Calu3 (cell line): ENCODE measurements around the gene SPOCK1. TPM values are rescaled to one million over a fixed set of nuclear protein-coding genes. Genes with fewer than 3 reads are reported as not detected.

Experiments used
- BruUV-seq: library from RNA; stranded (reverse); fragments of 400-500 nt; replicated peaks from 2 replicates; lab custom pipeline; 2021; lab: Mats Ljungman, UMichigan
- CTCF ChIA-PET: fragments of 300-600 bp; sonication (Branson Sonifier 250); formaldehyde crosslinking; loops from one replicate; lab custom pipeline; 2022; ENCODE audit warnings: antibody characterized with exemption; lab: Charles Lee
- DNase-seq: peaks from one replicate; pipeline ENCODE4 v3.0.0; 2022
- H3K27ac Mint-ChIP-seq: one replicate; pipeline ENCODE4 v1.8.0; 2022; ENCODE audit warnings: mixed read lengths; ENCODE audit not compliant: unreplicated experiment
- H3K27me3 Mint-ChIP-seq: one replicate; pipeline ENCODE4 v1.8.0; 2022; ENCODE audit warnings: mixed read lengths; ENCODE audit not compliant: unreplicated experiment
- H3K36me3 Mint-ChIP-seq: one replicate; pipeline ENCODE4 v1.8.0; 2022; ENCODE audit warnings: mild to moderate bottlenecking, moderate library complexity, mixed read lengths; ENCODE audit not compliant: insufficient read depth, unreplicated experiment
- H3K4me1 Mint-ChIP-seq: one replicate; pipeline ENCODE4 v1.8.0; 2022; ENCODE audit warnings: mild to moderate bottlenecking, low read depth, mixed read lengths; ENCODE audit not compliant: unreplicated experiment
- H3K4me3 Mint-ChIP-seq: one replicate; pipeline ENCODE4 v1.8.0; 2022; ENCODE audit warnings: mild to moderate bottlenecking, low read depth, moderate library complexity, mixed read lengths; ENCODE audit not compliant: unreplicated experiment
- H3K9me3 Mint-ChIP-seq: one replicate; pipeline ENCODE4 v1.8.0; 2022; ENCODE audit warnings: low read depth, mixed read lengths; ENCODE audit not compliant: unreplicated experiment
- CTCF ChIP-seq: fragments of 200-600 bp; IDR thresholded peaks from one replicate; pipeline ENCODE4 v1.8.0; 2022; ENCODE audit warnings: antibody characterized with exemption; ENCODE audit not compliant: unreplicated experiment
- intact Hi-C: fragments of 100-400 bp; cut with micrococcal nuclease; formaldehyde crosslinking; loops from one replicate; pipeline ENCODE4 v1.10.0; 2022; ENCODE audit not compliant: unreplicated experiment
- total RNA-seq: library from RNA; stranded (reverse); gene quantifications from 2 replicates; pipeline ENCODE4 v1.2.3, GENCODE V29; 2022

SPOCK1 gene
- total RNA-seq, 1 experiment from 2014 or later: 3.2 TPM

GRCh38 chr5:137245438-137245837 lies 253.7 kb downstream of the SPOCK1 start:
- Mint-ChIP-seq H3K36me3 (no peaks in the 10 kb centered on the region), H3K4me1 (peaks cover 14% of the 10 kb centered on the region), H3K9me3 (no peaks in the 10 kb centered on the region), H3K4me3 (no peak overlapping the region), H3K27me3 (no peaks in the 10 kb centered on the region), H3K27ac (no peak overlapping the region)
- no peak for DNase-seq
- intact Hi-C loops: no loop called here
- BruUV-seq: no TSS peak
- CTCF ChIA-PET: no interaction called here
- no peak for TF ChIP-seq CTCF

- no peak for TF ChIP-seq CTCF
- Mint-ChIP-seq H3K27me3 (no peaks in the 10 kb centered on the region), H3K9me3 (peaks cover 4% of the 10 kb centered on the region), H3K4me3 (no peak overlapping the region), H3K36me3 (no peaks in the 10 kb centered on the region), H3K4me1 (peaks cover 25% of the 10 kb centered on the region), H3K27ac (no peak overlapping the region)
- CTCF ChIA-PET: no interaction called here
- no peak for DNase-seq
- intact Hi-C loops: no loop called here
- BruUV-seq: no TSS peak
Measured at GRCh38 chr5:137240285-137240684, 258.8 kb downstream of the SPOCK1 start.

- CTCF ChIA-PET: interaction anchor here (1.0 to 1.4 kb wide), 3 partner anchors 13 to 22 kb away, joined by 3 to 5 read pairs (median 4); no protein-coding TSS in a partner anchor
- Mint-ChIP-seq H3K4me3 (no peak overlapping the region), H3K9me3 (peaks cover 4% of the 10 kb centered on the region), H3K36me3 (no peaks in the 10 kb centered on the region), H3K27me3 (no peaks in the 10 kb centered on the region), H3K27ac (no peak overlapping the region), H3K4me1 (peaks cover 52% of the 10 kb centered on the region)
- intact Hi-C loops: no loop called here
- no TSS peak for BruUV-seq
- TF ChIP-seq CTCF: no peak
- no peak for DNase-seq
Measured at GRCh38 chr5:137236849-137237507, 262.1 kb downstream of the SPOCK1 start.

GRCh38 chr5:137236252-137236651 lies 262.9 kb downstream of the SPOCK1 start:
- no peak for TF ChIP-seq CTCF
- no peak overlapping the region for H3K27ac Mint-ChIP-seq
- intact Hi-C loops: no loop called here
- no peak overlapping the region for H3K4me3 Mint-ChIP-seq
- H3K9me3 Mint-ChIP-seq: peaks cover 4% of the 10 kb centered on the region
- no TSS peak for BruUV-seq
- peaks cover 58% of the 10 kb centered on the region for H3K4me1 Mint-ChIP-seq
- H3K27me3 Mint-ChIP-seq: no peaks in the 10 kb centered on the region
- CTCF ChIA-PET: interaction anchor here (0.5 to 1.4 kb wide), 5 partner anchors 12 to 283 kb away, joined by 3 to 5 read pairs (median 4); no protein-coding TSS in a partner anchor
- no peak for DNase-seq
- no peaks in the 10 kb centered on the region for H3K36me3 Mint-ChIP-seq
